Measurements from ENCODE around the gene LAMC1. TPM values are rescaled to one million over a fixed set of nuclear protein-coding genes. Genes with fewer than 3 reads are reported as not detected.
A peak's percentile ranks its signal among the peaks of the same experiment; 100 is the strongest.

LAMC1 gene
- total RNA-seq, 1 experiment from 2014 or later: 71.5 TPM

DNA sequence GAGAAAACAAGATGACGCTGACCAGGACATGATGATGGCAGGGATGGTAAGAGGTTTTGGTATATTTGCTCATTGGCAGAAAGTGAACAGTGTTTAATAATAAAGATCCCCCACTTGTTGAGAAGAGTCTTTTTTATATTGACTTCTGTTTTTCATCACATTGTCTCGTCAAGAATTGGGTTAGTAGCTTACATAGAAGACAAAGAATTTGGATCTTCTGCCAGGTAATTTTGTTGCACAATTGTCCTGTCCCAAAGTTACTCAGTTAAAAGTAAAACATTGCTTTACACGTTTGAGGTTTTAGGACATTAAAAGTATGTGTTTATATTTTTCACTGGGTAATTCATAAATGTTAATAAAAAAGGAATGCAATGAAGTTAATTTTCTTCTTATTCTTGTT lies 114.6 kb downstream of the LAMC1 start:
- peak overlapping the region; percentile 96 for H3K27ac ChIP-seq (ENCODE audit: low read length)
- H3K36me3 ChIP-seq (ENCODE audit: low read depth, low read length): peaks cover 36% of the 10 kb centered on the region
- no peaks in the 10 kb centered on the region for H3K79me2 ChIP-seq (ENCODE audit: low read length)
- no peaks in the 10 kb centered on the region for H3K9me2 ChIP-seq (replicated peaks; ENCODE audit: low read length)
- H3K4me1 ChIP-seq (ENCODE audit: insufficient read depth, low read length): peaks cover 31% of the 10 kb centered on the region
- H3K4me2 ChIP-seq (ENCODE audit: low read length): no peak overlapping the region
- DNase-seq (no peak), ATAC-seq (no peak)
- H4K20me1 ChIP-seq (ENCODE audit: low read length): no peaks in the 10 kb centered on the region
- H3F3A ChIP-seq (ENCODE audit: low read length, unreplicated experiment): peaks cover 5% of the 10 kb centered on the region
- TF ChIP-seq, protein P1, sequence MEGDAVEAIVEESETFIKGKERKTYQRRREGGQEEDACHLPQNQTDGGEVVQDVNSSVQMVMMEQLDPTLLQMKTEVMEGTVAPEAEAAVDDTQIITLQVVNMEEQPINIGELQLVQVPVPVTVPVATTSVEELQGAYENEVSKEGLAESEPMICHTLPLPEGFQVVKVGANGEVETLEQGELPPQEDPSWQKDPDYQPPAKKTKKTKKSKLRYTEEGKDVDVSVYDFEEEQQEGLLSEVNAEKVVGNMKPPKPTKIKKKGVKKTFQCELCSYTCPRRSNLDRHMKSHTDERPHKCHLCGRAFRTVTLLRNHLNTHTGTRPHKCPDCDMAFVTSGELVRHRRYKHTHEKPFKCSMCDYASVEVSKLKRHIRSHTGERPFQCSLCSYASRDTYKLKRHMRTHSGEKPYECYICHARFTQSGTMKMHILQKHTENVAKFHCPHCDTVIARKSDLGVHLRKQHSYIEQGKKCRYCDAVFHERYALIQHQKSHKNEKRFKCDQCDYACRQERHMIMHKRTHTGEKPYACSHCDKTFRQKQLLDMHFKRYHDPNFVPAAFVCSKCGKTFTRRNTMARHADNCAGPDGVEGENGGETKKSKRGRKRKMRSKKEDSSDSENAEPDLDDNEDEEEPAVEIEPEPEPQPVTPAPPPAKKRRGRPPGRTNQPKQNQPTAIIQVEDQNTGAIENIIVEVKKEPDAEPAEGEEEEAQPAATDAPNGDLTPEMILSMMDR (conservative IDR thresholded peaks at IDR 0.05; ENCODE audit: low read depth, low read length): no peak
- TF ChIP-seq EZH2 (IDR thresholded peaks at IDR 0.05; ENCODE audit: low read length, unreplicated experiment): no peak
- no peak for TF ChIP-seq EZH2phosphoT487 (IDR thresholded peaks at IDR 0.05; ENCODE audit: borderline replicate concordance, low read length)
- CTCF ChIA-PET: no interaction called here
- no peak overlapping the region for H2AFZ ChIP-seq (ENCODE audit: low read length)
- BruUV-seq (replicated peaks): no TSS peak
- intact Hi-C loops (cut with micrococcal nuclease): loop anchor here (10.0 kb wide), 1 partner anchor 173 kb away; no protein-coding TSS in a partner anchor
- no peaks in the 10 kb centered on the region for H3K27me3 ChIP-seq (ENCODE audit: low read length)
- POLR2A ChIA-PET (ENCODE audit: unreplicated experiment): no interaction called here
- no peaks in the 10 kb centered on the region for H3K9me3 ChIP-seq (ENCODE audit: low read length)
- no peak overlapping the region for H3K9ac ChIP-seq (ENCODE audit: low read length)
- no peak overlapping the region for H3K4me3 ChIP-seq (ENCODE audit: low read length)

DNA sequence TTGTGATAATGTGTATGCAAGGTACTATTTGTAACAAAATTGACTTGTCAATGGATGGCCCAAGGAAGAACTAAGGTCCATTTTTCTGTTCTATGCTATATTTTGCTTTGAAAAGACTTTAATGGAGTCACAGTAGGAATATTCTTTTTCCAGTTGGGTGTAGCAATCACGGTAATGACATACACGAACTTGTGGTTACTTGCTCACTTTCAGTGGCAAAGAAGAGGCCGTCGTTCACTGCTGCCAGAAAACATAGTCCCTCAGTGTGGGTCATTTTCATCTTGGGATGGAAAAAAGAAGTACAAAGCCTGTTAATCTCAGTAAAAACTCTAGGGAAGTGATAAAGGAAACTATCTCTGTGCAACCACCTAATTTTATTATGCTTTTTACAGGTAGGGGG lies 115.1 kb downstream of the LAMC1 start:
- Histone ChIP-seq H3K9me2 (replicated peaks; ENCODE audit: low read length) (no peaks in the 10 kb centered on the region), H3K36me3 (ENCODE audit: low read depth, low read length) (peaks cover 40% of the 10 kb centered on the region), H3K4me1 (ENCODE audit: insufficient read depth, low read length) (peaks cover 31% of the 10 kb centered on the region), H3K4me2 (ENCODE audit: low read length) (no peak overlapping the region), H3K4me3 (ENCODE audit: low read length) (no peak overlapping the region), H2AFZ (ENCODE audit: low read length) (no peak overlapping the region), H4K20me1 (ENCODE audit: low read length) (no peaks in the 10 kb centered on the region), H3K79me2 (ENCODE audit: low read length) (no peaks in the 10 kb centered on the region), H3K27ac (ENCODE audit: low read length) (peak overlapping the region; percentile 96), H3K9ac (ENCODE audit: low read length) (peak overlapping the region; percentile 75; the same call in 1 of the 2 replicates), H3F3A (ENCODE audit: low read length, unreplicated experiment) (peaks cover 5% of the 10 kb centered on the region), H3K9me3 (ENCODE audit: low read length) (no peaks in the 10 kb centered on the region), H3K27me3 (ENCODE audit: low read length) (no peaks in the 10 kb centered on the region)
- no peak for ATAC-seq
- BruUV-seq (replicated peaks): no TSS peak
- intact Hi-C loops (cut with micrococcal nuclease): loop anchor here (10.0 kb wide), 1 partner anchor 174 kb away; no protein-coding TSS in a partner anchor
- DNase-seq: no peak
- TF ChIP-seq, protein P1 (conservative IDR thresholded peaks at IDR 0.05; ENCODE audit: low read depth, low read length): no peak
- TF ChIP-seq EZH2phosphoT487 (IDR thresholded peaks at IDR 0.05; ENCODE audit: borderline replicate concordance, low read length): no peak
- POLR2A ChIA-PET (ENCODE audit: unreplicated experiment): interaction anchor here (0.6 kb wide), 1 partner anchor 66 kb away, joined by 4 read pairs; no protein-coding TSS in a partner anchor
- CTCF ChIA-PET: no interaction called here

DNA sequence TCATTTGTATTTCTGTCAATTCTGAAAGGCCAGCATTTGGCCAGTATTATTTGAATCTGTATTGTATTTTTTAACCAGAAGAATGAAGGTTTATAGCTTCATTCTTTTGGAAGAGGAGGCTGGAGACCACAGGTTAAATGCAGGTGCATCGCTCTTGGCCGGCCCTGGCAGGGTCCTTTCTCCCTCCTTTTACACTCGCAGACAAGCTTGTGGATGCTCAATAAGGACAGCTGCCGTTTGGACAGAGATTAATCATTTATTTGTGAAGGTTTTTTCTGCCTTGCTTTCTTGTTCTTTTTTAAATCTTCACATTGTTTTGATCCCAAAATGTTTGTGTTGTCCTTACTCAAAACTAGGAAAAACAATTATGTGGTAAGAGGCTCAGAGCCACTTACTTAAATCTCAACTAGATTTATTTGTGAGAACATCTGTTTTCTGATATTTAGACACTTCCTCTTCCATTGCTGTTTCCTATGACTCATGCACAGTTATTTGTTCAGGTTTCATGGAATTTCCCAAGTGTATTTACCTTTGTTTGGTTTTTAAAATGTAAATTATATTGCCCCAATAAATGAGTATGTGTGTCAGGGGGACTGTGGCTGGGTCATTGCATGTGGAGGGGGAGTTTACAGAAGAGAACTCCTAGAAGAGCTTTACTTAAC lies 116.2 kb downstream of the LAMC1 start:
- H3K9me2 ChIP-seq (replicated peaks; ENCODE audit: low read length): no peaks in the 10 kb centered on the region
- peak overlapping the region; percentile 75 for H3K9ac ChIP-seq (ENCODE audit: low read length)
- intact Hi-C loops (cut with micrococcal nuclease): loop anchor here (1.0 to 10.0 kb wide), 5 partner anchors 24 to 175 kb away; partner anchors contain the start of gene LAMC2
- peak overlapping the region; percentile 26; the same call in 1 of the 2 replicates for H3K4me3 ChIP-seq (ENCODE audit: low read length)
- H3K4me2 ChIP-seq (ENCODE audit: low read length): peak overlapping the region; percentile 57
- no peaks in the 10 kb centered on the region for H3K9me3 ChIP-seq (ENCODE audit: low read length)
- H3K4me1 ChIP-seq (ENCODE audit: insufficient read depth, low read length): peaks cover 31% of the 10 kb centered on the region
- peaks cover 5% of the 10 kb centered on the region for H3F3A ChIP-seq (ENCODE audit: low read length, unreplicated experiment)
- TF ChIP-seq EZH2 (IDR thresholded peaks at IDR 0.05; ENCODE audit: low read length, unreplicated experiment): no peak
- no peak for TF ChIP-seq EZH2phosphoT487 (IDR thresholded peaks at IDR 0.05; ENCODE audit: borderline replicate concordance, low read length)
- TF ChIP-seq, protein P1 (conservative IDR thresholded peaks at IDR 0.05; ENCODE audit: low read depth, low read length): no peak
- BruUV-seq (replicated peaks): TSS peak; percentile 85
- ATAC-seq (peak; percentile 87), DNase-seq (peak; percentile 85)
- POLR2A ChIA-PET (ENCODE audit: unreplicated experiment): interaction anchor here (0.6 kb wide), 1 partner anchor 67 kb away, joined by 4 read pairs; no protein-coding TSS in a partner anchor
- no peaks in the 10 kb centered on the region for H4K20me1 ChIP-seq (ENCODE audit: low read length)
- H3K79me2 ChIP-seq (ENCODE audit: low read length): no peaks in the 10 kb centered on the region
- H3K27ac ChIP-seq (ENCODE audit: low read length): peak overlapping the region; percentile 96
- no peak overlapping the region for H2AFZ ChIP-seq (ENCODE audit: low read length)
- CTCF ChIA-PET: no interaction called here
- H3K36me3 ChIP-seq (ENCODE audit: low read depth, low read length): peaks cover 40% of the 10 kb centered on the region
- H3K27me3 ChIP-seq (ENCODE audit: low read length): no peaks in the 10 kb centered on the region

Data from PC-3 (cell line).